ENCODE results near the gene PROK1. TPM values are rescaled to one million over a fixed set of nuclear protein-coding genes. Genes with fewer than 3 reads are reported as not detected.

Gene PROK1
- total and polyA plus RNA-seq, 8 donors: 1.5 TPM; not detected in 7

DNA sequence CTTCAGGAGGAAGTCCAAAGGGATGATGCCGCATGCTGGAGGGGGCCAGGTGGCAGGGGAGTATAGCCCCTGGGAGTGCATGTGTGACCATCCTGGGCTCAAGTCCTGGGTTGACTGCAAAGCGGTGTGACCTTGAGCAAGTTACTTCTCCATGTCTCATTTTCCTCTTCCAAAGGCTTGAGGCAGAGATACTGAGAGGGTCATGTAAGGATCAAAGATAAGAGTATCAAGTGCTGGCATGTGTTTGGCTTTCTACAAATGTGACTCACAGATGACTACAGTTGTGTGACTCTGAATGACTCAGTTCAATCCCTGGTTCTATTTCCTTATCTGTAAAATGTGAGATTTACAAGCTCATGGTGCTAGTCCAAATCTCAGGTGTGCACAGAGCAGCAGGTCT is 26.1 kb downstream of the PROK1 start:
- intact Hi-C loops (cut with DNase I; ENCODE audit: low total_unique reads): no loop called here

DNA sequence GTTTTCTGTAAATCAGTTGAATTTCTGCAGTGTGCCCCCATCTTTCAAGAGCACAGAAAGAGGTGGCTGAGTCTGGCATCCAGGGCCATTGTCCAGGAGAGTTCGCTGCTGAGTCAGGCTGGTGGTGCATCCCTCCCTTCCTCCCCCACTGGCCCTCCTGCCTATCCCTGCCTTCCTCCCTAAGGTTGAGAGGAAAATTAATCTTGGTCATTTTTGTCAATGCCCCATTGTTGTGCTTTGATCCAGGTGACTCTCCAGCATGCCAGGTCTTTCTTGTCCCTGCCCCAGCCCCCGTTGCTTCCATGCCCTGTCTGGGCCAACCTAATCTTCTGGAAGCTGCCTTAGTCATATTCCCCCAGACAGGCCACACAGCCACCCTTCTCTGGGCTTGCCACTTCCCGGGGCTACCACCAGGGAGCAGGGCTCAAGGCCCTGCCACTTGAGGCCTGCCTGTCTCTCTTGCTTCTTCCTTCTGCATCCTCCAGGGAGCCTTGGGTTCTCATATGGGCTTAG is 26.6 kb downstream of the PROK1 start:
- 40 to 54% (median 49%) methylated on average over 3 of the region's 3 CpGs for WGBS, 5 donors
- no peak for DNase-seq
- H3K27ac ChIP-seq: peak overlapping the region; percentile 40 to 77 (median 71)

More for the DNA sequence above, 26.1 kb downstream of the PROK1 start:
- no peaks in the 10 kb centered on the region for H3K27me3 ChIP-seq
- H3K9me3 ChIP-seq: no peaks in the 10 kb centered on the region
- H3K36me3 ChIP-seq: no peaks in the 10 kb centered on the region
- TF ChIP-seq, protein P1, sequence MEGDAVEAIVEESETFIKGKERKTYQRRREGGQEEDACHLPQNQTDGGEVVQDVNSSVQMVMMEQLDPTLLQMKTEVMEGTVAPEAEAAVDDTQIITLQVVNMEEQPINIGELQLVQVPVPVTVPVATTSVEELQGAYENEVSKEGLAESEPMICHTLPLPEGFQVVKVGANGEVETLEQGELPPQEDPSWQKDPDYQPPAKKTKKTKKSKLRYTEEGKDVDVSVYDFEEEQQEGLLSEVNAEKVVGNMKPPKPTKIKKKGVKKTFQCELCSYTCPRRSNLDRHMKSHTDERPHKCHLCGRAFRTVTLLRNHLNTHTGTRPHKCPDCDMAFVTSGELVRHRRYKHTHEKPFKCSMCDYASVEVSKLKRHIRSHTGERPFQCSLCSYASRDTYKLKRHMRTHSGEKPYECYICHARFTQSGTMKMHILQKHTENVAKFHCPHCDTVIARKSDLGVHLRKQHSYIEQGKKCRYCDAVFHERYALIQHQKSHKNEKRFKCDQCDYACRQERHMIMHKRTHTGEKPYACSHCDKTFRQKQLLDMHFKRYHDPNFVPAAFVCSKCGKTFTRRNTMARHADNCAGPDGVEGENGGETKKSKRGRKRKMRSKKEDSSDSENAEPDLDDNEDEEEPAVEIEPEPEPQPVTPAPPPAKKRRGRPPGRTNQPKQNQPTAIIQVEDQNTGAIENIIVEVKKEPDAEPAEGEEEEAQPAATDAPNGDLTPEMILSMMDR (IDR thresholded peaks at IDR 0.05): no peak
- TF ChIP-seq POLR2AphosphoS5 (IDR thresholded peaks at IDR 0.05) (peak in 2 of 3 donors; percentile 51 to 78), POLR2A (IDR thresholded peaks at IDR 0.05) (no peak), EP300 (IDR thresholded peaks at IDR 0.05) (no peak)
- peak in 1 of 2 donors; percentile 75 for DNase-seq
- H3K4me1 ChIP-seq: peaks cover 27 to 67% (median 35%) of the 10 kb centered on the region in 4 donors
- H3K27ac ChIP-seq: peak overlapping the region; percentile 40 to 77 (median 71)
- H3K4me3 ChIP-seq: no peak overlapping the region
- 57 to 88% (median 67%) methylated on average over 1 to 2 of the region's 2 CpGs for WGBS, 5 donors

DNA sequence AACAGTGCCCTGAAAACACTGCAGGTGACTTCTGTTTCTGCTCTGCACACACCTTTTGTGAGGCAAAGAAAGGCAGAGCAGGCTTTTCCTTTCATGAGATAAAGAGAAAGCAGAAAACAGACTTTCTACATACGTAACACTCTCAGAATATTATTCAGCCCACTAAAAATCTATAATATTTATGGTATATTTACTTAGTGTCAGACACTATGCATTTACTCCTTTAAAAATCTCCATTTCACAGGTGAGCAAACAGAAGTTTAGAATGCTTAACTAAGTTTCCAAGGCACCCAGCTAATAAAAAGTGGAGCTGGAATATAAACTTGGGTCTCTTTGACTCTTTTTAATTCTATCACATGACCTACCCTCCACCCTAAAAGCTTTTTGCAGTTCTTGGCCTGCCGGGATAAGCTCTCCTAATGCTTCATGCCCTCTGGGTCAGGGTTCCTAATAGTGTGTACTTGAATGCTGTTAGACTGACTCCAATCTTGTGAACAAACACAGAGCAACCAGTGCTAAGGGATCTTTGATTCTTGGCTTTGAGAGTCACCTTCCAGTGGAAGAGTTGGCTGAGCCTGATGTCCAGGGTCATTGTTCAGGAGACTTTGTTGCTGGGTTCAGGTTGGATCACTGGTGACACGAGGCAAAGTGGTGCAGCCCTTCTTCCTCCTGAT is 27.2 kb downstream of the PROK1 start:
- DNase-seq: peak in 1 of 2 donors; percentile 41
- Histone ChIP-seq H3K36me3 (no peaks in the 10 kb centered on the region), H3K4me3 (no peak overlapping the region), H3K27ac (peak overlapping the region; percentile 40 to 77 (median 71)), H3K9me3 (no peaks in the 10 kb centered on the region), H3K4me1 (peaks cover 27 to 78% (median 41%) of the 10 kb centered on the region in 4 donors), H3K27me3 (peaks cover 0 to under 1% (median 0%) of the 10 kb centered on the region in 3 donors)
- 30 to 46% (median 40%) methylated on average over 2 to 3 of the region's 3 CpGs for WGBS, 5 donors
- no peak for TF ChIP-seq POLR2A (IDR thresholded peaks at IDR 0.05)
- TF ChIP-seq EP300 (IDR thresholded peaks at IDR 0.05): no peak
- TF ChIP-seq, protein P1 (IDR thresholded peaks at IDR 0.05): no peak
- no peak for TF ChIP-seq POLR2AphosphoS5 (IDR thresholded peaks at IDR 0.05)
- intact Hi-C loops (cut with DNase I; ENCODE audit: low total_unique reads): no loop called here

More for the DNA sequence above, 26.6 kb downstream of the PROK1 start:
- H3K36me3 ChIP-seq: no peaks in the 10 kb centered on the region
- peaks cover 27 to 72% (median 39%) of the 10 kb centered on the region in 4 donors for H3K4me1 ChIP-seq
- TF ChIP-seq POLR2AphosphoS5 (IDR thresholded peaks at IDR 0.05): no peak
- TF ChIP-seq, protein P1 (IDR thresholded peaks at IDR 0.05): peak in 1 of 7 experiments; percentile 17
- no peak overlapping the region for H3K4me3 ChIP-seq
- no peaks in the 10 kb centered on the region for H3K27me3 ChIP-seq
- intact Hi-C loops (cut with DNase I; ENCODE audit: low total_unique reads): no loop called here
- no peaks in the 10 kb centered on the region for H3K9me3 ChIP-seq

DNA sequence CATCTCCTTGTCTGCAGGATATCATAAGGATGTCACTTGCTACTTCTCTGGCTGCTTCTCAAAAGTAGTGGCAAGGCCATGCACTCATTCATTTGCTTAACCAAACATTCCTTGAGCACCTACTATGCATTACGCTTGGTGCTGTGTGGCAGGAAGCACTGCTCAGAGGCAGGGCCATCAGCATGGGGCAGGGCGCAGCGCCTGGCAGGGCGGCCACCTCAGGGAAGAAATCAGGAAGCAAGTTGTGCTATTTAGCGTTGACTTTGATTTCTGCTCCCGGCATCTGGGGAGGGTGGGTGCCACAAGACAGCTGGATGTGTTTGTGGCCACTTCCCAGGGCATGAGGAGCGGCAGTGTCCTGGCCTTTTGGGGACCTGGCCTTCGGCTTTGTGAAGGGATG is 27.9 kb downstream of the PROK1 start:
- peaks cover 27 to 79% (median 41%) of the 10 kb centered on the region in 4 donors for H3K4me1 ChIP-seq
- H3K27me3 ChIP-seq: peaks cover 0 to 9% (median 0%) of the 10 kb centered on the region in 3 donors
- H3K27ac ChIP-seq: peak overlapping the region in 4 of 5 donors; percentile 10 to 77 (median 72)
- no peak overlapping the region for H3K4me3 ChIP-seq
- WGBS, 5 donors: 83 to 98% (median 86%) methylated on average over 6 to 8 of the region's 8 CpGs
- no peak for DNase-seq
- no peaks in the 10 kb centered on the region for H3K9me3 ChIP-seq
- TF ChIP-seq POLR2AphosphoS5 (IDR thresholded peaks at IDR 0.05) (no peak), EP300 (IDR thresholded peaks at IDR 0.05) (no peak)
- intact Hi-C loops (cut with DNase I; ENCODE audit: low total_unique reads): no loop called here
- H3K36me3 ChIP-seq: no peaks in the 10 kb centered on the region
